AG10803 (cell line): ENCODE data around the gene OR2A1.
"Not testable (repeated sequence)": the region's sequence is repeated elsewhere in the genome, so short reads cannot be mapped to it uniquely, and the experiment has no call there.

Experiments used
- DNase-seq: peaks from one replicate; pipeline ENCODE4 v3.0.0; 2010; ENCODE audit warnings: low read depth
- H3K4me3 ChIP-seq: 2 replicates; pipeline ENCODE4 v1.5.1; 2011; ENCODE audit warnings: mild to moderate bottlenecking, low read length, control low read depth

OR2A1 gene

GRCh38 chr7:144311872-144312469, at the start of gene OR2A1:
TSS of gene OR2A1 (plus strand) at chr7:144312419. CDS start at chr7:144318125, 5,706 bp downstream.
- not testable (repeated sequence) for H3K4me3 ChIP-seq, DNase-seq

GRCh38 chr7:144264692-144265091, 47.5 kb upstream of the OR2A1 start, which contains the start of gene OR2A7:
TSS of gene OR2A7 (minus strand) at chr7:144264792. CDS start at chr7:144259628, 5,164 bp downstream.
- H3K4me3 ChIP-seq, DNase-seq: not testable (repeated sequence)

GRCh38 chr7:144269188-144269587, 43.0 kb upstream of the OR2A1 start, which contains the start of gene CTAGE8:
TSS of gene CTAGE8 (minus strand) at chr7:144269288. CDS start at chr7:144269250, 38 bp downstream.
- not testable (repeated sequence) for DNase-seq, H3K4me3 ChIP-seq

- H3K4me3 ChIP-seq, DNase-seq: not testable (repeated sequence)
These were observed 36.9 kb upstream of the OR2A1 start for GRCh38 chr7:144275281-144275680.

GRCh38 chr7:144280010-144280409, 32.2 kb upstream of the OR2A1 start:
- DNase-seq, H3K4me3 ChIP-seq: not testable (repeated sequence)

GRCh38 chr7:144281981-144282380, 30.2 kb upstream of the OR2A1 start:
- not testable (repeated sequence) for H3K4me3 ChIP-seq, DNase-seq

GRCh38 chr7:144282490-144282889, 29.7 kb upstream of the OR2A1 start:
- DNase-seq, H3K4me3 ChIP-seq: not testable (repeated sequence)

- not testable (repeated sequence) for H3K4me3 ChIP-seq, DNase-seq
These were observed 28.5 kb upstream of the OR2A1 start for GRCh38 chr7:144283716-144284115.

GRCh38 chr7:144287171-144287784, 24.9 kb upstream of the OR2A1 start:
- not testable (repeated sequence) for H3K4me3 ChIP-seq

GRCh38 chr7:144291607-144292006, 20.6 kb upstream of the OR2A1 start:
- H3K4me3 ChIP-seq, DNase-seq: not testable (repeated sequence)

More at GRCh38 chr7:144287171-144287784, 24.9 kb upstream of the OR2A1 start:
- DNase-seq = not testable (repeated sequence)

- not testable (repeated sequence) for DNase-seq, H3K4me3 ChIP-seq
These were observed 19.6 kb upstream of the OR2A1 start for GRCh38 chr7:144292384-144293161.

GRCh38 chr7:144293794-144294499, 18.3 kb upstream of the OR2A1 start:
- DNase-seq = not testable (repeated sequence)

GRCh38 chr7:144302578-144303303, 9.5 kb upstream of the OR2A1 start:
- DNase-seq, H3K4me3 ChIP-seq: not testable (repeated sequence)

More at GRCh38 chr7:144293794-144294499, 18.3 kb upstream of the OR2A1 start:
- H3K4me3 ChIP-seq = not testable (repeated sequence)

GRCh38 chr7:144303607-144304006, 8.6 kb upstream of the OR2A1 start:
- DNase-seq, H3K4me3 ChIP-seq: not testable (repeated sequence)

GRCh38 chr7:144305156-144305555, 7.1 kb upstream of the OR2A1 start:
- DNase-seq, H3K4me3 ChIP-seq: not testable (repeated sequence)

- H3K4me3 ChIP-seq, DNase-seq: not testable (repeated sequence)
These were observed 2.5 kb upstream of the OR2A1 start for GRCh38 chr7:144309702-144310101.

GRCh38 chr7:144311218-144311617, 1.0 kb upstream of the OR2A1 start:
- DNase-seq, H3K4me3 ChIP-seq: not testable (repeated sequence)

- DNase-seq, H3K4me3 ChIP-seq: not testable (repeated sequence)
These were observed 5.3 kb downstream of the OR2A1 start for GRCh38 chr7:144317537-144317936.

- not testable (repeated sequence) for DNase-seq, H3K4me3 ChIP-seq
These were observed 7.3 kb downstream of the OR2A1 start for GRCh38 chr7:144319547-144319946.
